Liver (tissue), 3 donors: ENCODE measurements around the gene TNS2.

ENCODE experiments used
- EGR1 ChIP-seq, 2 donors: IDR thresholded peaks; 2 replicates each; pipeline ENCODE4 v1.6.1; 2016 to 2018; ENCODE audit warnings: antibody characterized with exemption in 2 of 2, low read depth in 2 of 2
- GABPA ChIP-seq, 2 donors: IDR thresholded peaks in 1 of 2; conservative IDR thresholded peaks in 1 of 2; 2 replicates each; pipeline ENCODE4 v1.6.1; 2016; ENCODE audit warnings: antibody characterized with exemption in 2 of 2, mild to moderate bottlenecking in 1 of 2, moderate library complexity in 1 of 2
- JUND ChIP-seq, 2 donors: IDR thresholded peaks; 2 replicates each; pipeline ENCODE4 v1.6.1; 2016; ENCODE audit warnings: antibody characterized with exemption in 2 of 2
- SP1 ChIP-seq: IDR thresholded peaks from 2 replicates; pipeline ENCODE4 v1.6.1; 2018; ENCODE audit warnings: antibody characterized with exemption, mild to moderate bottlenecking
- TF ChIP-seq, protein P1 (sequence below): IDR thresholded peaks from 2 replicates; pipeline ENCODE4 v1.6.1; 2016; ENCODE audit warnings: antibody characterized with exemption
- TF ChIP-seq, protein P2 (sequence below): fragments of 150-350 bp; IDR thresholded peaks from 2 replicates; pipeline ENCODE4 v1.5.1; 2017; ENCODE audit warnings: improper control_type of control experiment, low read depth, low read length; ENCODE audit not compliant: missing input control
- TF ChIP-seq, protein P3 (sequence below): IDR thresholded peaks from 2 replicates; pipeline ENCODE4 v1.6.1; 2016; ENCODE audit warnings: antibody characterized with exemption, mild to moderate bottlenecking
- donor health status: healthy.
- donor health status: healthy.

DNA sequence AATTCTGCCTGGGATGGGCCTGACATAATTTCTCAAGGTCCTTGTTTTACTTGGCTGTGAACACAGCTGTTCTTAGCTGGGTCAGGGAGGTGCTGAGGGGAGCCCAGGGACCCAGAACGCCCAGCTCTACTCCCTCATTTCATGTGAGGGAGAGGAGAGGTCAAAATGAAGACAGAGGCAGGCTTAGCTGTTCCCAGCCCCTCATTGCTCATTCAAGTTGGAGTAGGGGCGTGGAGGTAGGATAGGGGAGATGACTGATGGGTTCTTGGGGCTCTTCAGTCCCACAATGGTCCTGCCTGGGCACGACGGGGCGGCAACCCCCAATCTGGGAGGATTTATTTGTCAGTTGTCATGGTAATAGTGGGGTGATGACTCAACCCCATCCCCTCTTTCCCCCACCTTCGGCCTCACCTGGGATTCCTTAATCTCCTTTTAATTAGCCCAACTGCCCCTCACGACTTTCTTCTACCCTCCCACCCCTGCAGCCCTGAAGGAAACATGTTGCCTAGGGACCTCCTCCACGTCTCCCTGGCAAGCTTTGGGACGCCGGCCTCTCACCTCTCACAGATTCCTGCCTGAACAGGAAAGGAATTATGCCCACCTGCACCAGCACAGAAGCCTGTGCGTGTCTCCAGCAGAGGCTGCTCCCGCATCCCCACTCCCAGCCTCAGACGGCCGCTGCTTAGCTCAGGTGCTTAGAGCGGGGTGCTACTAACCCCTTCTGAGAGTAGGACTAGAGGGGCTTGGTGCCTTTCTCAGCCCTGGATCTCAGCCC, 19.1 kb downstream of the TNS2 start:
- TF ChIP-seq, protein P1, sequence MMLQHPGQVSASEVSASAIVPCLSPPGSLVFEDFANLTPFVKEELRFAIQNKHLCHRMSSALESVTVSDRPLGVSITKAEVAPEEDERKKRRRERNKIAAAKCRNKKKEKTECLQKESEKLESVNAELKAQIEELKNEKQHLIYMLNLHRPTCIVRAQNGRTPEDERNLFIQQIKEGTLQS: no peak
- TF ChIP-seq, protein P2, sequence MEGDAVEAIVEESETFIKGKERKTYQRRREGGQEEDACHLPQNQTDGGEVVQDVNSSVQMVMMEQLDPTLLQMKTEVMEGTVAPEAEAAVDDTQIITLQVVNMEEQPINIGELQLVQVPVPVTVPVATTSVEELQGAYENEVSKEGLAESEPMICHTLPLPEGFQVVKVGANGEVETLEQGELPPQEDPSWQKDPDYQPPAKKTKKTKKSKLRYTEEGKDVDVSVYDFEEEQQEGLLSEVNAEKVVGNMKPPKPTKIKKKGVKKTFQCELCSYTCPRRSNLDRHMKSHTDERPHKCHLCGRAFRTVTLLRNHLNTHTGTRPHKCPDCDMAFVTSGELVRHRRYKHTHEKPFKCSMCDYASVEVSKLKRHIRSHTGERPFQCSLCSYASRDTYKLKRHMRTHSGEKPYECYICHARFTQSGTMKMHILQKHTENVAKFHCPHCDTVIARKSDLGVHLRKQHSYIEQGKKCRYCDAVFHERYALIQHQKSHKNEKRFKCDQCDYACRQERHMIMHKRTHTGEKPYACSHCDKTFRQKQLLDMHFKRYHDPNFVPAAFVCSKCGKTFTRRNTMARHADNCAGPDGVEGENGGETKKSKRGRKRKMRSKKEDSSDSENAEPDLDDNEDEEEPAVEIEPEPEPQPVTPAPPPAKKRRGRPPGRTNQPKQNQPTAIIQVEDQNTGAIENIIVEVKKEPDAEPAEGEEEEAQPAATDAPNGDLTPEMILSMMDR: no peak
- no peak for TF ChIP-seq JUND (IDR thresholded peaks at IDR 0.05)
- TF ChIP-seq GABPA (IDR thresholded peaks at IDR 0.05 in 1 of 2, conservative IDR thresholded peaks at IDR 0.05 in 1 of 2): no peak
- TF ChIP-seq SP1: no peak
- TF ChIP-seq EGR1 (IDR thresholded peaks at IDR 0.05; ENCODE audit: low read depth in 2 of 2): no peak
- TF ChIP-seq, protein P3, sequence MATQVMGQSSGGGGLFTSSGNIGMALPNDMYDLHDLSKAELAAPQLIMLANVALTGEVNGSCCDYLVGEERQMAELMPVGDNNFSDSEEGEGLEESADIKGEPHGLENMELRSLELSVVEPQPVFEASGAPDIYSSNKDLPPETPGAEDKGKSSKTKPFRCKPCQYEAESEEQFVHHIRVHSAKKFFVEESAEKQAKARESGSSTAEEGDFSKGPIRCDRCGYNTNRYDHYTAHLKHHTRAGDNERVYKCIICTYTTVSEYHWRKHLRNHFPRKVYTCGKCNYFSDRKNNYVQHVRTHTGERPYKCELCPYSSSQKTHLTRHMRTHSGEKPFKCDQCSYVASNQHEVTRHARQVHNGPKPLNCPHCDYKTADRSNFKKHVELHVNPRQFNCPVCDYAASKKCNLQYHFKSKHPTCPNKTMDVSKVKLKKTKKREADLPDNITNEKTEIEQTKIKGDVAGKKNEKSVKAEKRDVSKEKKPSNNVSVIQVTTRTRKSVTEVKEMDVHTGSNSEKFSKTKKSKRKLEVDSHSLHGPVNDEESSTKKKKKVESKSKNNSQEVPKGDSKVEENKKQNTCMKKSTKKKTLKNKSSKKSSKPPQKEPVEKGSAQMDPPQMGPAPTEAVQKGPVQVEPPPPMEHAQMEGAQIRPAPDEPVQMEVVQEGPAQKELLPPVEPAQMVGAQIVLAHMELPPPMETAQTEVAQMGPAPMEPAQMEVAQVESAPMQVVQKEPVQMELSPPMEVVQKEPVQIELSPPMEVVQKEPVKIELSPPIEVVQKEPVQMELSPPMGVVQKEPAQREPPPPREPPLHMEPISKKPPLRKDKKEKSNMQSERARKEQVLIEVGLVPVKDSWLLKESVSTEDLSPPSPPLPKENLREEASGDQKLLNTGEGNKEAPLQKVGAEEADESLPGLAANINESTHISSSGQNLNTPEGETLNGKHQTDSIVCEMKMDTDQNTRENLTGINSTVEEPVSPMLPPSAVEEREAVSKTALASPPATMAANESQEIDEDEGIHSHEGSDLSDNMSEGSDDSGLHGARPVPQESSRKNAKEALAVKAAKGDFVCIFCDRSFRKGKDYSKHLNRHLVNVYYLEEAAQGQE: no peak
